ENCODE data around the gene EVA1C. TPM values are rescaled to one million over a fixed set of nuclear protein-coding genes. Genes with fewer than 3 reads are reported as not detected.

EVA1C gene
- total and polyA plus RNA-seq, 9 of the 15 experiments (the other 6 are each of a cell fraction or from before 2014, with no cell fraction given): 0.22 TPM; not detected in 8

DNA sequence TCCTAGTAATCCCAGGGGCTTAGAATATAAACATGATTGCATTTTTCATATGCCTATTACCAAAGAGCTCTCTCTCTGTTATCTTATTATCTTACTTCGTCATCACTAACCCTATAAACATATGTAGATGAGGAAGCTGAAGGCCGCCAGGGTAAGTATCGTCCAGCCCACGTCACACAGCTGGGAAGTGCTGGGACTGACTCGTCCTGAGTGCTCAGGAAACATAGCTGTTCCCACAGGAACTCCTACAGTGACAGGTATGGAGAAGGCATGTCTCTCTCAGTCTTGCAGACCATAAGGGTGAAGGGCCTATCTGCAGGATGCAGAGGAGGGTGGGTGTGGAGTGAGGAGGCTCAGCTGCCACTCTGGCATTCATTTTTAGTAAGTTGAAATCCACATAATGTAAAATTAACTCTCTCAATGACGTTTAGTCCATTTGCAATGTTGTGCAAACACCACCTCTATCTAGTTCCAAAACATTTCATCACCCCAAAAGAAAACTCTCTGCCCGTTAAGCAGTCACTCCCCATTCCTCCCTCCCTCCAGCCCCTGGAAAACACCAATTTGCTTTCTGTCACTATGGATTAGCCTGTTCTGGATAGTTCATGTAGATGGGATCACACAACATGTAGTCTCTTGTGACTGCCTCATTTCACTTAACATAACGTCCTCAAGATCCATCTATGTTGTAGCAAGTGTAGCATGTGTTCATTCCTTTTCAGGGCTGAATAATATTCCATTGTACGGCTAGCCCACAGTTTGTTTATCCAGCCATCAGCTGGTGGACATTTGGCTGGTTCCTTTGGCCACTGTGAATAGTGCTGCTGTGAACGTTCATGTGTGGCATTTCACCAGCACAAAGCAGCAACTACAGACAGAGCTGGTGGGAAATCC lies 104.5 kb downstream of the EVA1C start (continued):
- TF ChIP-seq JUND (IDR thresholded peaks at IDR 0.05; ENCODE audit: borderline replicate concordance, low read depth, low read length) (peak; percentile 50; the same call in 1 of the 2 replicates), JUND (tag; IDR thresholded peaks at IDR 0.05; ENCODE audit: borderline replicate concordance, low read depth, low read length) (peak; percentile 46; the same call in 1 of the 3 replicates), SRSF3 (IDR thresholded peaks at IDR 0.05; ENCODE audit: insufficient read depth, low read length) (no peak), EP400 (IDR thresholded peaks at IDR 0.05) (0 out of 2 replicates have a peak, but pooled peaks have one; percentile 16), ZNF507 (tag; conservative IDR thresholded peaks at IDR 0.05) (no peak), CBX3 (IDR thresholded peaks at IDR 0.05; ENCODE audit: borderline replicate concordance in 1 of 2, low read length in 2 of 2) (peak in 1 of 2 experiments; percentile 51; a peak in 1 of 3 replicates), NCOA2 (IDR thresholded peaks at IDR 0.05; ENCODE audit: partially characterized antibody in 2 of 2) (no peak), ZNF551 (CRISPR knock-in tag; IDR thresholded peaks at IDR 0.05) (no peak), MYBL2 (IDR thresholded peaks at IDR 0.05; ENCODE audit: low read depth) (no peak), MYBL2 (CRISPR knock-in tag; IDR thresholded peaks at IDR 0.05; ENCODE audit: borderline replicate concordance) (no peak), MTA3 (IDR thresholded peaks at IDR 0.05; ENCODE audit: borderline replicate concordance) (no peak)
- TF ChIP-seq, protein P1, sequence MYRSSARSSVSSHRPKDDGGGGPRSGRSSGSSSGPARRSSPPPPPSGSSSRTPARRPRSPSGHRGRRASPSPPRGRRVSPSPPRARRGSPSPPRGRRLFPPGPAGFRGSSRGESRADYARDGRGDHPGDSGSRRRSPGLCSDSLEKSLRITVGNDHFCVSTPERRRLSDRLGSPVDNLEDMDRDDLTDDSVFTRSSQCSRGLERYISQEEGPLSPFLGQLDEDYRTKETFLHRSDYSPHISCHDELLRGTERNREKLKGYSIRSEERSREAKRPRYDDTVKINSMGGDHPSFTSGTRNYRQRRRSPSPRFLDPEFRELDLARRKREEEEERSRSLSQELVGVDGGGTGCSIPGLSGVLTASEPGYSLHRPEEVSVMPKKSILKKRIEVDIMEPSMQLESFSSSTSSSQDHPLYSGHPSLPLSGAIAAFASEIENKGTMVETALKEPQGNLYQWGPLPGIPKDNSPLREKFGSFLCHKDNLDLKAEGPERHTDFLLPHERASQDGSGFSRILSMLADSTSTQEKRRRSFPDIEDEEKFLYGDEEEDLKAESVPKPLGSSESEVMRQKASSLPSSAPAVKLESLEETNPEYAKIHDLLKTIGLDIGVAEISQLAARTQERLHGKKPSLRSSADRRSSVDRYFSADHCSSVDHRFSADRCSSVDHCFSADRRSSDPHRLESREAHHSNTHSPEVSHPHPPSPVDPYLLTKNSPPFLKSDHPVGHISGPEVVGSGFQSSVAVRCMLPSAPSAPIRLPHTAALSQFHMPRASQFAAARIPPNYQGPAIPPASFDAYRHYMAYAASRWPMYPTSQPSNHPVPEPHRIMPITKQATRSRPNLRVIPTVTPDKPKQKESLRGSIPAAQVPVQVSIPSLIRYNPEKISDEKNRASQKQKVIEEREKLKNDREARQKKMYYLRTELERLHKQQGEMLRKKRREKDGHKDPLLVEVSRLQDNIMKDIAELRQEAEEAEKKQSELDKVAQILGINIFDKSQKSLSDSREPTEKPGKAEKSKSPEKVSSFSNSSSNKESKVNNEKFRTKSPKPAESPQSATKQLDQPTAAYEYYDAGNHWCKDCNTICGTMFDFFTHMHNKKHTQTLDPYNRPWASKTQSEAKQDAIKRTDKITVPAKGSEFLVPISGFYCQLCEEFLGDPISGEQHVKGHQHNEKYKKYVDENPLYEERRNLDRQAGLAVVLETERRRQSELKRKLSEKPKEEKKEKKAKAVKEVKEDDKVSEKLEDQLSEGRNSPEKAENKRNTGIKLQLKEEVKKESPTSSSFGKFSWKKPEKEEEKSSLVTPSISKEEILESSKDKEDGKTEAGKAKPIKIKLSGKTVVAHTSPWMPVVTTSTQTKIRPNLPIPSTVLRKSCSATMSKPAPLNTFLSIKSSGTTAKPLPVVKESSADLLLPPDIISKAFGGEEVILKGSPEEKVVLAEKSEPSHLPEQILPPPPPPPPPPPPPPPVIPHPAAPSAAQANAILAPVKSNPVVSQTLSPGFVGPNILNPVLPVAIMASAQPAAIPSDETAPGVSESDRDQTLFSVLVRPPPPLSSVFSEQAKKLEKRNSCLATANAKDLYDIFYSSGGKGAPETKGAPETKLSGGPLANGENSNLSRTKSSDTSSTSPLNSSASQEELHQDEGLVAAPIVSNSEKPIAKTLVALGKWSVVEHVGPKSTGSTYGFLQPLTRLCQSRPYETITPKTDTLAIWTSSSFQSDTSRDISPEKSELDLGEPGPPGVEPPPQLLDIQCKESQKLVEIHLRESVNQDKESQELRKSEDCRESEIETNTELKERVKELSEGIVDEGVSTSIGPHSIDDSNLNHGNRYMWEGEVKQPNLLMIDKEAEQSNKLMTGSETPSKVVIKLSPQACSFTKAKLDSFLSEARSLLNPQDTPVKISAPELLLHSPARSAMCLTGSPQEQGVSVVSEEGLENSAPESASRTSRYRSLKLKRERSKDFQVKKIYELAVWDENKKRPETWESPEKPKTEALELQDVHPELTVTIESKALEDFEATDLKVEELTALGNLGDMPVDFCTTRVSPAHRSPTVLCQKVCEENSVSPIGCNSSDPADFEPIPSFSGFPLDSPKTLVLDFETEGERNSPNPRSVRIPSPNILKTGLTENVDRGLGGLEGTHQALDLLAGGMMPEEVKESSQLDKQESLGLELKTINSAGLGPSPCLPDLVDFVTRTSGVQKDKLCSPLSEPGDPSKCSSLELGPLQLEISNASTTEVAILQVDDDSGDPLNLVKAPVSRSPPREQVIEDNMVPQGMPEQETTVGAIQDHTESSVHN (IDR thresholded peaks at IDR 0.05; ENCODE audit: borderline replicate concordance in 1 of 2, low read depth in 1 of 2): no peak
- TF ChIP-seq, protein P2, sequence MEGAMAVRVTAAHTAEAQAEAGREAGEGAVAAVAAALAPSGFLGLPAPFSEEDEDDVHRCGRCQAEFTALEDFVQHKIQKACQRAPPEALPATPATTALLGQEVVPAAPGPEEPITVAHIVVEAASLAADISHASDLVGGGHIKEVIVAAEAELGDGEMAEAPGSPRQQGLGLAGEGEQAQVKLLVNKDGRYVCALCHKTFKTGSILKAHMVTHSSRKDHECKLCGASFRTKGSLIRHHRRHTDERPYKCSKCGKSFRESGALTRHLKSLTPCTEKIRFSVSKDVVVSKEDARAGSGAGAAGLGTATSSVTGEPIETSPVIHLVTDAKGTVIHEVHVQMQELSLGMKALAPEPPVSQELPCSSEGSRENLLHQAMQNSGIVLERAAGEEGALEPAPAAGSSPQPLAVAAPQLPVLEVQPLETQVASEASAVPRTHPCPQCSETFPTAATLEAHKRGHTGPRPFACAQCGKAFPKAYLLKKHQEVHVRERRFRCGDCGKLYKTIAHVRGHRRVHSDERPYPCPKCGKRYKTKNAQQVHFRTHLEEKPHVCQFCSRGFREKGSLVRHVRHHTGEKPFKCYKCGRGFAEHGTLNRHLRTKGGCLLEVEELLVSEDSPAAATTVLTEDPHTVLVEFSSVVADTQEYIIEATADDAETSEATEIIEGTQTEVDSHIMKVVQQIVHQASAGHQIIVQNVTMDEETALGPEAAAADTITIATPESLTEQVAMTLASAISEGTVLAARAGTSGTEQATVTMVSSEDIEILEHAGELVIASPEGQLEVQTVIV (CRISPR knock-in tag; IDR thresholded peaks at IDR 0.05; ENCODE audit: borderline replicate concordance): no peak
- TF ChIP-seq, protein P3, sequence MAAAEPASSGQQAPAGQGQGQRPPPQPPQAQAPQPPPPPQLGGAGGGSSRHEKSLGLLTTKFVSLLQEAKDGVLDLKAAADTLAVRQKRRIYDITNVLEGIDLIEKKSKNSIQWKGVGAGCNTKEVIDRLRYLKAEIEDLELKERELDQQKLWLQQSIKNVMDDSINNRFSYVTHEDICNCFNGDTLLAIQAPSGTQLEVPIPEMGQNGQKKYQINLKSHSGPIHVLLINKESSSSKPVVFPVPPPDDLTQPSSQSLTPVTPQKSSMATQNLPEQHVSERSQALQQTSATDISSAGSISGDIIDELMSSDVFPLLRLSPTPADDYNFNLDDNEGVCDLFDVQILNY (CRISPR knock-in tag; IDR thresholded peaks at IDR 0.05): no peak
